ENCODE data around the gene NHP2.
"Not testable (repeated sequence)": the region's sequence is repeated elsewhere in the genome, so short reads cannot be mapped to it uniquely, and the experiment has no call there.

Gene NHP2

GRCh38 chr5:178129296-178129695, 24.4 kb downstream of the NHP2 start:
- no peak for DNase-seq

GRCh38 chr5:178127300-178128009, 26.2 kb downstream of the NHP2 start:
- not testable (repeated sequence) for DNase-seq

GRCh38 chr5:178126556-178126955, 27.1 kb downstream of the NHP2 start:
- no peak for DNase-seq

- no peak for DNase-seq
These were observed 28.3 kb downstream of the NHP2 start for GRCh38 chr5:178125253-178125906.

GRCh38 chr5:178123966-178124925, 29.4 kb downstream of the NHP2 start:
- DNase-seq, result no peak

- DNase-seq, result no peak
These were observed 30.4 kb downstream of the NHP2 start for GRCh38 chr5:178123094-178123965.

- DNase-seq, result no peak
These were observed 31.3 kb downstream of the NHP2 start for GRCh38 chr5:178122346-178122745.

- no peak for DNase-seq
These were observed 32.1 kb downstream of the NHP2 start for GRCh38 chr5:178121391-178122276.

- peak; percentile 63 for DNase-seq
These were observed 32.9 kb downstream of the NHP2 start for GRCh38 chr5:178120607-178121357.

- no peak for DNase-seq
These were observed 33.6 kb downstream of the NHP2 start for GRCh38 chr5:178119915-178120606.

GRCh38 chr5:178117923-178118701, 35.6 kb downstream of the NHP2 start:
- DNase-seq, result no peak

- DNase-seq, result peak; percentile 58
These were observed 37.4 kb downstream of the NHP2 start for GRCh38 chr5:178116143-178116885.

- no peak for DNase-seq
These were observed 37.9 kb downstream of the NHP2 start for GRCh38 chr5:178115814-178116142.

GRCh38 chr5:178115136-178115813, 38.4 kb downstream of the NHP2 start:
- no peak for DNase-seq

GRCh38 chr5:178114325-178115135, 39.2 kb downstream of the NHP2 start:
- no peak for DNase-seq

- no peak for DNase-seq
These were observed 39.8 kb downstream of the NHP2 start for GRCh38 chr5:178113841-178114324.
